Large intestine (tissue), 3 donors: ENCODE measurements around the gene HPSE2. TPM values are rescaled to one million over a fixed set of nuclear protein-coding genes. Genes with fewer than 3 reads are reported as not detected.
A peak's percentile ranks its signal among the peaks of the same experiment; 100 is the strongest.

Experiments used
- DNase-seq, 2 donors: peaks; one replicate each; pipeline versions ENCODE4 v3.0.0 to v3.0.0-alpha.2; 2013
- H3K27ac ChIP-seq: one replicate; pipeline ENCODE4 v1.5.1; 2013; ENCODE audit warnings: low read length
- H3K27me3 ChIP-seq: 2 replicates; pipeline ENCODE4 v1.6.1; 2013; ENCODE audit warnings: low read length; ENCODE audit not compliant: control insufficient read depth, insufficient read depth
- H3K36me3 ChIP-seq: 2 replicates; pipeline ENCODE4 v1.6.1; 2013; ENCODE audit warnings: low read length; ENCODE audit not compliant: control insufficient read depth, insufficient read depth
- H3K4me1 ChIP-seq: one replicate; pipeline ENCODE4 v1.6.1; 2013; ENCODE audit warnings: low read length; ENCODE audit not compliant: control insufficient read depth, insufficient read depth
- H3K4me3 ChIP-seq: one replicate; pipeline ENCODE4 v1.5.1; 2013; ENCODE audit warnings: low read length
- H3K9me3 ChIP-seq: one replicate; pipeline ENCODE4 v1.6.1; 2013; ENCODE audit warnings: mild to moderate bottlenecking, low read depth, low read length, moderate library complexity; ENCODE audit not compliant: control insufficient read depth
- WGBS: methylation state at CpG from one replicate; pipeline ENCODE4 v1.1.5; 2013; ENCODE audit warnings: low lambda C conversion rate; ENCODE audit not compliant: insufficient coverage; 5-methylcytosine and 5-hydroxymethylcytosine counted together
- polyA plus RNA-seq: library from polyadenylated mRNA; unstranded; fragments of 120-200 nt; gene quantifications from one replicate; pipeline ENCODE4 v1.2.1, GENCODE V29; 2013

The HPSE2 gene
- polyA plus RNA-seq, 1 donor: 6.9 TPM

DNA sequence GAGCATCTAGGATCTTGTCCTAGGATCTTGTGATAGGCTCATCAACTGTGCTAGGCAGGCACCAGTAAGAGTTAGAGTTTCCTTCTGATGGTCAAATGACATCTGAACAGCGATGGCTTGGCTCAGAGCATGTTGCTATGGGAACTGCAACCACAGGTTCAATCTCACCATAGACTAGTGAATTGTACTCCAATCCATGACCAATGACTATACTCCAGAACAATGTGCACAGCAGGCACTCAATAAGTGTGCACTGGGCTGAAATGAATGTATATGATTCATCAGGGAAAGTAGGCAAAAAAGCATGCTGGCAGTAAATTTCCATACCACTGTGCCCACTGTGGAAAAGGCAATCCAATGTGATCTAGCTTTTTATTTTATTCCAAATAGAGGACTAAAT is 625.4 kb downstream of the HPSE2 start:
- DNase-seq: no peak
- Histone ChIP-seq H3K36me3 (no peaks in the 10 kb centered on the region), H3K9me3 (no peaks in the 10 kb centered on the region), H3K27me3 (peaks cover 2% of the 10 kb centered on the region), H3K27ac (no peak overlapping the region), H3K4me1 (no peaks in the 10 kb centered on the region), H3K4me3 (no peak overlapping the region)
- WGBS: no CpG with 5 or more reads among the region's 1 CpG

DNA sequence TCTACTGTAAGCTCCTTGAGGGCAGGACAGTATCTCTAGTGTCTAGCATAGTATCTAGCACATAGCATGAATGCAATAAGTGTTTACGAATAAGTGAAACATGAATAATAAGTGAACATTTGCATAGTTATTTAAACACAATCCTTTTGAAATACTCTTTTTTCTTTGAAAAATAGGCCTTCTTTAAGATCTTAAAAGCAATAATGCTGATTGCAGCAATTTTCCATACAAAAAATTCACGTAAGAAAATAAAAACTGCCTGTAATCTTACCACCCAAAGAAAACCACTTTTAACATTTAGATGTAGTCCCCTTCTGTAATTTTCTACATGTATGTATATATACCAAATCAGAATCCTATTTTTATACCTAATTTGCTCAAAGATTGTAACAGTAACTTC is 626.4 kb downstream of the HPSE2 start:
- no peak overlapping the region for H3K27ac ChIP-seq
- H3K9me3 ChIP-seq: no peaks in the 10 kb centered on the region
- H3K4me3 ChIP-seq: no peak overlapping the region
- H3K4me1 ChIP-seq: no peaks in the 10 kb centered on the region
- DNase-seq: no peak
- H3K36me3 ChIP-seq: no peaks in the 10 kb centered on the region
- whole genome bisulfite sequencing: no CpG with 5 or more reads among the region's 2 CpGs
- peaks cover 2% of the 10 kb centered on the region for H3K27me3 ChIP-seq

DNA sequence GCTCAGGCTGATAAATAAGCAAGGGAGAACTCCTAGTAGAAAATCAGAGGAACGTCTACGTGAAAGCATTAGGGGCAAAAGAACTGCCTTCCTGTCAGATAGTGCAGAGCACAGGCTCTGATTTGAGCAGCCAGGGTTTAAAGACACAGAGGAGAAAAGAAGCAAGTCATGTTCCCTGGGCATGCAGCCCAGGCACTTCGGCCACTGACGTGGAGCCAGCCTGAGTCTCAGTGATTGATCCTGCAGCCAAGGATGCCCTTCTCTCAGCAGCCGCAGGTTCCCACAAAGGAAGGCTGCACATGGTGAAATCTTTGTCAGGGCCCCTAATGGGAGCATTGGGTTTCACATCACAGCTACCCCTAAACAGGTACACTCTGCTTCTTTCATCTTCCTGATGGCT is 627.2 kb downstream of the HPSE2 start:
- WGBS: no CpG with 5 or more reads among the region's 5 CpGs
- H3K27ac ChIP-seq: no peak overlapping the region
- no peaks in the 10 kb centered on the region for H3K4me1 ChIP-seq
- H3K36me3 ChIP-seq: no peaks in the 10 kb centered on the region
- H3K4me3 ChIP-seq: no peak overlapping the region
- no peaks in the 10 kb centered on the region for H3K9me3 ChIP-seq
- peaks cover 2% of the 10 kb centered on the region for H3K27me3 ChIP-seq
- DNase-seq: no peak

DNA sequence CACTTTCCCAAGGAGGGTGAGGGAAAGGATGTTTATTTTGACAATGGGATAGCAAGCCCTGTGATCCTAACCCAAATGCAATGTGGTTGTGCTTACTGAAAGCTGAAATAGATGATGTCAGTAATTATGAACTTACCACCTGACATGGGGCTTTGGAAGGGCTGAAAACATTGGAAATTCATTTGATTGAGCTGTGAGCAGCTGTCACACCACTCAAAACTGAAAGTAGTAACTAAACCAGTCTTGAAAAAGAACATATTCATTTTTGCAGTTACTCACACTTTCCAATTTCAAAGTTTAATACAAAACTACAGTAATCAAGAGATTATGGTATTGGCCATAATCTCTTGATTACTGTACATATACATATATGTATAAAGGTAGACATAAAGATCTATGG is 633.4 kb downstream of the HPSE2 start:
- Histone ChIP-seq H3K4me3 (no peak overlapping the region), H3K36me3 (no peaks in the 10 kb centered on the region), H3K27me3 (peaks cover 2% of the 10 kb centered on the region), H3K4me1 (no peaks in the 10 kb centered on the region), H3K27ac (no peak overlapping the region), H3K9me3 (no peaks in the 10 kb centered on the region)
- no peak for DNase-seq

DNA sequence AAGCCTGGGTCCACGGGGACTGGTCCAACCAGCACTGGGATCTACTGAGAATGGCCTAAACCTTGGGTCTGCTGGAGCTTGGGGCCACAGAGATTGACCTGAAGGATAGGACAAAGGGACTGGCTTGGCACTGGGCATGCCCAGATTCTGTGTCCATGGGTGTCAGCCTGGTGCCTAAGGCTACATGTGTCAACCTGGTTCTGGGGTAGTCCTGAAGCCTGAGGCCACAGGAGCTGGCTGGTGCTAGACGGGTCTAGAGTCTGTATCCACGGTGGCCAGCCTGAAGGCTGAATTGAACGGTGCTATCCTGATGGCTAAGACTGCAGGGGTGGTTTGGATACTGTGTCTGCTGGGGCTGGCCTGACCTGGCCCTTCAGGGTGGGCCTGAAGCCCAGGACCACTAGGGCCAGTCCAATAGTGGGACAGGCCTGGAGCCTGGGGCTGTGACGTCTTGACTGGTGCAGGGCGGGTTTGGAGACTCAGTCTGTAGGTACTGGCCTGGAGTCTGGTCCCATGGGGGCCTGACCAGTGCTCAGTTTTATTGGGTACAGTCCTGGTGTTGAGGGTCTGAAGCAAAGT is 636.5 kb downstream of the HPSE2 start:
- no peak for DNase-seq
- H3K36me3 ChIP-seq: no peaks in the 10 kb centered on the region
- no peak overlapping the region for H3K27ac ChIP-seq
- H3K4me1 ChIP-seq: no peaks in the 10 kb centered on the region
- no peak overlapping the region for H3K4me3 ChIP-seq
- WGBS: no CpG with 5 or more reads among the region's 6 CpGs
- peaks cover 2% of the 10 kb centered on the region for H3K27me3 ChIP-seq
- H3K9me3 ChIP-seq: peaks cover 2% of the 10 kb centered on the region

DNA sequence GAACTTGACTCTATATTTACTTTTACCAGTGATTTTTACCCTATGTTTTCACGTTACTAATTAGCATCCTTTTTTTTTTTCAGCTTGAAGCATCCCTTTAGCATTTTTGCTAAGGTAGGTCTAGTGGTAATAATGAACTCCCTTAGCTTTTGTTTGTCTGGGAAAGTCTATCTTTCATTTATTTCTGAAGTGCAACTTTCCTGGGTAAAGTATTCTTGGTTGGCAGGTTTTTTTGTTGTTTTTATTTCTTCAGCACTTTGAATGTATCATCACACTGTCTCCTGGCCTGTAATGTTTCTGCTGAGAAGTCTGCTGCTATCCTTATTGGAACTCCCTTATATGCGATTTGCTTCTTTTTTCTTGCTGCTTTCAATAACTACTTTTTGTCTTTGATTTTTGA is 639.2 kb downstream of the HPSE2 start:
- no peaks in the 10 kb centered on the region for H3K27me3 ChIP-seq
- 95% methylated on average over 2 of the region's 2 CpGs for WGBS
- no peaks in the 10 kb centered on the region for H3K36me3 ChIP-seq
- H3K27ac ChIP-seq: no peak overlapping the region
- H3K4me3 ChIP-seq: no peak overlapping the region
- no peaks in the 10 kb centered on the region for H3K4me1 ChIP-seq
- no peak for DNase-seq
- peaks cover 2% of the 10 kb centered on the region for H3K9me3 ChIP-seq

DNA sequence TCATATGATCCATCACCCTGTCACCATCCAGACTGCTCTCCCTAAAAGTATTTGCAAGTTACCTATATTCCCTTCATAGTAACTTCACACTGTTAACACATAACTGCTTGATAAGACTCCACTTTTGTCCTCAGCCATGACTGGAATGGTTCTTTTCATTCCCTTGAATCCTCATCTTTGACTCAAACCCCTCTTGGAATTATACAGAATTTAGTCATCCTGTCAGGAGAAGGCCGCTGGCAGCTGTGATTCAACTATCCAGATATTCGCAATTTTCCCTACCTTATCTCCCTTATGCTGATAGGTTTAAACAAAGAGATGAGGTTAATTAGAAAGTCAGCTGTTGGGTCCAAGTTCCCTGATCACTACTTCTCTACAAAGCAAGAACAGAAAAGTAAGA is 646.0 kb downstream of the HPSE2 start:
- H3K4me3 ChIP-seq: no peak overlapping the region
- no peak overlapping the region for H3K27ac ChIP-seq
- no peaks in the 10 kb centered on the region for H3K9me3 ChIP-seq
- H3K36me3 ChIP-seq: no peaks in the 10 kb centered on the region
- no peak for DNase-seq
- H3K27me3 ChIP-seq: no peaks in the 10 kb centered on the region
- no CpG with 5 or more reads among the region's 2 CpGs for WGBS
- H3K4me1 ChIP-seq: peaks cover 3% of the 10 kb centered on the region

DNA sequence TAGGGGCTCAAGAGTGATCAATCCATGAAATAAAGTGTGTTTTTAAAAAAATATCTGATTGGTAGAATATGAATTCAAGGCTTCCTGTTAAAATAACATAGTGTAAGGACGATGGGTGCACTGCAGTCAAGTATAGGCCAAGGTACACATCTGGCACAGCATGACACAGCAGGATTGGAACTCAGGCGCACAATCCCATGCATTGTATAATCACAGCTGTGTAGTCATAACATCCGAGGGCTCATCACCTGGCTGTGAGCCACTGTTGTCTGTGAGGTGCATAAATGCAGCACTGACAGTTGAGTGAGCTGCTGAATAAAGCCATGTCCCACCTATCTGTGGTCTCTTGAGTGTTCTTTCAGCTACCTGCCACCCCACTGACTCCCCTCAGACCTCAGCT is 646.6 kb downstream of the HPSE2 start:
- no CpG with 5 or more reads among the region's 3 CpGs for WGBS
- Histone ChIP-seq H3K27me3 (no peaks in the 10 kb centered on the region), H3K4me1 (peaks cover 3% of the 10 kb centered on the region), H3K4me3 (no peak overlapping the region), H3K36me3 (no peaks in the 10 kb centered on the region), H3K9me3 (no peaks in the 10 kb centered on the region), H3K27ac (no peak overlapping the region)
- no peak for DNase-seq

DNA sequence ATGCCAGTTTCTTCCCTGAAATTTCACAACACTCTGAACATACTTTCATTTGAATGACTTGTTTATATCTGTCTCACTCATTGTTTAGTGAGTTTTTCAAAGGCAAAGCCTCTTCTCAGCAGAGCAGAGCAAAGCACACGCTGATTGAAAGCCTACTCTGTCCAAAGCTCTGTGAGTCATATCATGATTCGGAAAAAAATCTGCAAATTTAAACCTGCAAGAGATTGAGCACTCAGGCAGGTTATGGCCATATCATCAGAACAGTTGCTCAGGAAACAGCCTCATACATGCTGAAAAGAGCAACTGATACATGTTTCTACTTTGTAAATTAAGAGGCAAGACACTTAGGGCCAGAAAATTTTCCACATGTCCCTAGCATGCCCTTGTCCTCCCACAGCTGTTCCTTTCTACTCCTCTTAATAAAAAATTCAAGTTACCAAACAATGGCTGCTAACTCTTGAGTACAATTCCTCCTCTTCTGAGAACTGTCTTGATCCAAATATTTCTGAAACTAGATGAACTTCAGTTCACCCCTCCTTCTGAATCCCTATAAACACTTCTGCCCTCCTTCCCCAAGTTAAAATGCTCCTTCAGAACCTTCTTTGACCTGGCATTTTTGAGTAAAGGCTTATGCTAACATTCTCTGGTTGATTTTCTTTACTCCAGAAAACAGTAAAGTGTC is 648.4 kb downstream of the HPSE2 start:
- no peaks in the 10 kb centered on the region for H3K36me3 ChIP-seq
- no peaks in the 10 kb centered on the region for H3K27me3 ChIP-seq
- H3K4me3 ChIP-seq: no peak overlapping the region
- peak overlapping the region; percentile 37 for H3K27ac ChIP-seq
- peaks cover 3% of the 10 kb centered on the region for H3K4me1 ChIP-seq
- no peaks in the 10 kb centered on the region for H3K9me3 ChIP-seq
- no CpG with 5 or more reads among the region's 2 CpGs for WGBS
- DNase-seq: no peak

DNA sequence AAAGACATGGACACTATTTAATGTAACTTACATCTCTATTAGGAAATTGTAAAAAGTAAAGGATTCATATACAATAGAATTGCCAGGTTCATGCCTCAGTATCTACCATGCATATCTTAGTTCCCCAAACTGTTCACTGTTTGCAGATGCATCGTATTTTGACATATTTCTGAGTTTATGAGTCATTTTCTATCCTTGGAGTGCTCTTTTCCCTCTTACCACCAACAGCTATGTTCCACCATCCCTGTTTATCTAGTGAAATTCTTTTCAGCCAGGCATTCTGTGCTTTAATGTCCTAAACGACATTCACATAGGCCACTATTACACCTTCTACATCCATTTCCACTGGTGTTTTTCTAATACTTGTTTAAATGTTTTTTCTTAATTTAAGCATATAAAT is 649.6 kb downstream of the HPSE2 start:
- H3K27ac ChIP-seq: no peak overlapping the region
- H3K9me3 ChIP-seq: no peaks in the 10 kb centered on the region
- no peak for DNase-seq
- peaks cover 3% of the 10 kb centered on the region for H3K4me1 ChIP-seq
- no peak overlapping the region for H3K4me3 ChIP-seq
- no peaks in the 10 kb centered on the region for H3K36me3 ChIP-seq
- 80% methylated on average over 1 of the region's 2 CpGs for WGBS
- no peaks in the 10 kb centered on the region for H3K27me3 ChIP-seq

DNA sequence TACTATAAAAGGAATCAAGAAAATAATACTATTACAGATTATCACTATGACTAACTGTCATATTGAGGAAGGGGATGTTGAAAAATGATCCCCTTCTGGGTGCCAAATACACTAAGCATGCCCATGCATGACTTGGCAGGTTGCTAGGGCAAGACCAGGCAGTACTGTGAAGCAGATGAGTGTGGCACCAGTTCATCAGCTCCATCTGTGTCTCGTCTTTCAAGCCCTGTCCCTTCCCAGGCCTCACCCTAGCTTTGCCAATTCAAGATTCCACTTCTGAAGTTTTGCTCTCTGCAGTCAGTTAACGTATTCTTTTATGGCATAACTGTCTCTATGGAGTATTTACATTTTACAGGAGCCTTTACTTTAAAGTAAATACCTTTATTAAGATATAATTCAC is 653.3 kb downstream of the HPSE2 start:
- no peaks in the 10 kb centered on the region for H3K27me3 ChIP-seq
- no peak for DNase-seq
- H3K4me3 ChIP-seq: no peak overlapping the region
- H3K36me3 ChIP-seq: no peaks in the 10 kb centered on the region
- 64% methylated on average over 1 of the region's 2 CpGs for WGBS
- no peaks in the 10 kb centered on the region for H3K4me1 ChIP-seq
- H3K27ac ChIP-seq: no peak overlapping the region
- H3K9me3 ChIP-seq: no peaks in the 10 kb centered on the region
